ENCODE results near the gene SPTLC1.
"Not testable (repeated sequence)": the region's sequence is repeated elsewhere in the genome, so short reads cannot be mapped to it uniquely, and the experiment has no call there.

Gene SPTLC1, protein sequence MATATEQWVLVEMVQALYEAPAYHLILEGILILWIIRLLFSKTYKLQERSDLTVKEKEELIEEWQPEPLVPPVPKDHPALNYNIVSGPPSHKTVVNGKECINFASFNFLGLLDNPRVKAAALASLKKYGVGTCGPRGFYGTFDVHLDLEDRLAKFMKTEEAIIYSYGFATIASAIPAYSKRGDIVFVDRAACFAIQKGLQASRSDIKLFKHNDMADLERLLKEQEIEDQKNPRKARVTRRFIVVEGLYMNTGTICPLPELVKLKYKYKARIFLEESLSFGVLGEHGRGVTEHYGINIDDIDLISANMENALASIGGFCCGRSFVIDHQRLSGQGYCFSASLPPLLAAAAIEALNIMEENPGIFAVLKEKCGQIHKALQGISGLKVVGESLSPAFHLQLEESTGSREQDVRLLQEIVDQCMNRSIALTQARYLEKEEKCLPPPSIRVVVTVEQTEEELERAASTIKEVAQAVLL

DNA sequence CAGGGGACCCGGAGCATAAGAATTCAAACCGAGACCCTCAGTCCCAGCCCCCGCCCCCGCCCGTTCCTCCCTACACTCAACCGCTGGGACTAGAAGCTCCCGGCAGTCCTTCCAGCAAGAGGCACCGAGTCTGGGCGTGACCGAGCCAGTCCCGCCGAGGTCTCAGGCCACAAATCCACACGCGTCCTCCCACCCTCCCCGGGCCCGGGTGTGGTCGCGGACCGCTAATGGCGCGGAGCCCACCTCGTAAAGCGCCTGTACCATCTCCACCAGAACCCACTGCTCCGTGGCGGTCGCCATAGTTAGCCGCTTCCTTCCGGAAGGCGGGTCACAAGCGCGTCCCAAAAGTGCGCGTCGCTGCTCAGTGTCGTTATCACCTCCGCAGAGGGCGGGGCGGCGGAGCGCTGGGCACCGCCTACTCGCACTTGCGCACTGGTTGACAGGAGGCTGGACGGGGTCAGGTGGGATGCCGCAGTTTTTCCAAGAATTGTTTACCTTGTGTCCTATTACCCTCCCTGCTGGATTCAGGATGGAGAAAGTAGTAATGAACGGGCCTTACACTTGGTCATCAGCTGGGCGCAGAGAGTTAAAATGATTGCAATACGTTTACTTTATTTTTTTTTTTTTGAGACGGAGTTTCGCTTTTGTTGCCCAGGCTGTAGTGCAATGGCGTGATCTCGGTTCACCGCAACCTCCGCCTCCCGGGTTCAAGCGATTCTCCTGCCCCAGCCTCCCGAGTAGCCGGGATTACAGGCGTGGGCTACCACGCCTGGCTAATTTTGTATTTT, at the start of gene SPTLC1:
Gene SPTLC1 (minus strand): TSS at position 343 of the 788 bp plus-strand sequence. CDS start 43 bp downstream, at position 300.
- FAIRE-seq = no peak

DNA sequence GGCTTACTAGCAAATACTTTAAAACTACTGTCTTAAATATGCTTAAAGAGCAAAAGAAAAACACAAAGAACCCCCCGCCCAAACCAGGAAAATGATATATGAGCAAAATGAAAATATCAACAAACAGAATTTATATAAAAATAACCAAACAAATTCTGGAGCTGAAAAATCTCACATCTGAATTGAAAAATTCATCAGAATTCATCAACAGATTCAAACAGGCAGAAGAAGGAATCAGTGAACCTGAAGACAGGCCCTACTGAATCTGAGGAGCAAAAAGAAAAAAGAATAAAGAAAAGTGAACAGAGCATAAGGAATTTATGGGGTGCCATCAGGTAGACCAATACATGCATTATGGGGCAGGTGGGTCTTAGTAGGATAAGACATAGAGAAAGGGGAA, 49.8 kb upstream of the SPTLC1 start:
- no peak for FAIRE-seq

DNA sequence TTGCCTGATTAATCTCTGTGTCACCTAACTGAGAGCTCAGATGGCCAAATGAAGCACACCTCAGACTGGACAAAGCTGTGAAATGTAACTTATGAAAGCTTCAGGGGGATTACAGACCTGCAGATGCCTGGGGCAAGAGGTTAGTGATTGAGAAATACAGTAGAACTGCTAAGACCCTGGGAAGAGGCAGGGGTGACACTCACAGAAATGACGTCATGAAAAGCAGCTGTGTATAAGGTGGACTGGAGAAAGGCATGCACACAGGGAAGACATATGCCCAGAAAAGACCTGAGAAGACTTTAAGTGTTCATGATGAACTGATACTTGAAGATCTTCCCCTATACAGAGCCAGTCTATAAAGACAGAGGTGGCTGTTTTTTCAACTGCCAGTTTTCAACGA, 49.3 kb upstream of the SPTLC1 start:
- FAIRE-seq = no peak

DNA sequence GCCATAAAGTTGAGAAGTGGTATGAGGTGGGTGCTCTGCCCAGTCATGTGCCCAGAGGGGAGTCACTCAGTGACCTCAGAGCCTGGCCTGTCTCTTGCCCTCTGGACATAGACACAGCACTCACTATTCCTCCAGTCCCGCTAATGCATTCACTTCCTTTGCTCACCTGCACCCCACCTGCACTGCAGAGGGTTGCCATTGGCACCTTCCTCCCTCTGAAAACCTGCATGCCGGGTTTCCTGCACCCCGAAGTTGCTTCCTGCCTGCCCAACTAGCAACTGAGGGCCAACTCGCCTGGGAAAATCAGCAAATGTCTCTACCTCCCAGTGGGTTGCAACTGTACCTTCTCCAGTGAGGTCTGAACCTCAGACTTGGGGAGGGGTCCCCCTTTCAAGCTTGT, 48.1 kb upstream of the SPTLC1 start:
- FAIRE-seq = no peak

DNA sequence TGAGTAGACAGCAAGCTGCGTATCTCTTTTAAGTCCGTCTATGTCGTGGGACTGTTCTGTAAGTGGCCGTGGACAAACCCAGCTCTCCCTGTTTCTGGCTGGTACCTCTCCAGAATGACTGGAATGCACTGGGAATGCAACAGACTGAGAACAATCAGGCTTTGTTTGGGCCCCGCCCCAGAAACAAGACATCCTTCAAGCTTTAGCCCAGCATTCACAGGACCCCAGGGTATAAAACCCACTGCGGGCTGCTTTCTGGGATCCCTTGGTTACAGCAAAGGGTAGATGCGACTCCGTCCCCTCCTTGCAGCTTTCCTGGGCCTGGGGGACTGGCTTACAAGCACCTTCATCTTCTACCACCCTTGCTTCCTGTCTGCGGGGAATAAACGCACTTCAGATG, 45.6 kb upstream of the SPTLC1 start:
- no peak for FAIRE-seq

DNA sequence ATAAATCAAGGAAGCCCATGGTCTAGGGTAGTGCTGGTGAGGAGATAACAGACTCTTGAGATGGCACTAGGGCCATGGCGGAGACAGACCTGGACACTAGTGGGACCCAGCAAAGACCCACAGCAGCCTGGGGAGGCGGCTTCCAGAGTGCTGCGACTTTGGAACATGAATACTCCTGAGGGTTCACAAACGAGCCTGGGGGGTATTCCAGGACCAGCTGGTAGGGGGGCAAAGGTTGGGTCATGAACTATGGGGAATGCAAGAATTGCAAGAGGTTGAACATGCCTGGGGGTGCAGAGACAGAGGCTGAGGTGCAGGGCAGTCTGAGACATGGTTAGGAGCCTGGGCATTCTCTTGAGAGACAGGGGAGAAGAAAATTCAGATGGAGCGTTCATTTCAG, 43.8 kb upstream of the SPTLC1 start:
- FAIRE-seq = no peak

DNA sequence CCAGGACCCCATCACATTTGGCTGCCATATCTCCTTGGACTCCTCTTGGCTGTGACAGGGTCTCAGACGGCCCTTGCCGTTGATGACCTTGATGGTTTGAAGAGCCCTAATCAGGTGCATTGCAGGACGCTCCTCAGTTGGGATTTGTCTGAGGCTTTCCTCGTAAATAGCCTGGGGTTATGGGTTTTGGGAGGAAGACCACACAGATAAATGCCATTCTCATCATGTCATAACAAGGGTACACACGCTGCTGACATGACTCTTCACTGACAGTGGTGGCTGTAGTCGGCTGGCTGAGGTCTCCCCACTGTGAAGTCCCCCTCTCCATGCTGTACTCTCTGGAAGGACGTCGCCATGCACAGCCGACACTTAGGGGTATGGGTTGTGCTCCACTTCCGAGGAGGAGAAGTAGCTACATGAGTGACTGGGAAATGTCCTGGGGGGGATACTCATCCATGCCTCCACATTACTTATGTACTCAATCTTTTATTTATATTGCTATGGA, 42.9 kb upstream of the SPTLC1 start:
- no peak for FAIRE-seq

DNA sequence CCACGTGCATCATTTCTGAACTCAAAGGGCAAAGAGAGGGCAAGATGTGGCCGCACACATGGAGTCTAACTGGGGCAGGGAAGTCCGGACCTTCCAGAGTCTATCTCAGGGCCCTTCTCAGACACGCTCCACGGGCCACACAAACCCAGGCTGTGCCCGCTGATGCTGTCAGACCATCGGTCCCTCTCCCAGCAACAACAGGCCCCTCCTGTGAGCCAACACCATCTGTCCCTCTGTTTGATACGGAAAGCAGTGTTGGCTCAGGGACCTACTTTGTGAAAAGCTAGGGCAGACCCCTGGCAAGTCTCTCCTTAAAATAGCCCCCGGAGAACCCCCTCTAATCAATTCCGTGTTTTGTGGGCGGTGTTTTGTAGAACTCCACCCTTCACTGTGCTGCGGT, 40.5 kb upstream of the SPTLC1 start:
- not testable (repeated sequence) for FAIRE-seq

DNA sequence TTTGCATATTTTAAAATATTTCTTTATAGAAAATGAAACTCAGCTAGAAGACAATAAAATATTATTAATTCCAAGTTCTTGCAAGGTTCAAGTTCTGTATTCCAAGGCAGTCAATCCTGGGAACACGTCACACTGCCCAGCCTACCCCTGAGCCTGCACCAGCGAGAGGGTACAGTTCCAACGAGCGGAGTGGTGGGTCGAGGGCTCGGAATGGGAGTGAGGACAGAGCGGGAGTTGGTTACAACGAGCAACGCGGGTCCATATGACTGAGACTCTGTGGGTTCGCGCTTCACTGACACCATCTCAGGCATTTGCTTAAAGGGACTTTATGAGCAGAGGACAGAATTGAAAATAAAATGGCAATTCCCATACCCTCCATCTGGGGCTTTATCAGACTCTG, 40.0 kb upstream of the SPTLC1 start:
- no peak for FAIRE-seq

DNA sequence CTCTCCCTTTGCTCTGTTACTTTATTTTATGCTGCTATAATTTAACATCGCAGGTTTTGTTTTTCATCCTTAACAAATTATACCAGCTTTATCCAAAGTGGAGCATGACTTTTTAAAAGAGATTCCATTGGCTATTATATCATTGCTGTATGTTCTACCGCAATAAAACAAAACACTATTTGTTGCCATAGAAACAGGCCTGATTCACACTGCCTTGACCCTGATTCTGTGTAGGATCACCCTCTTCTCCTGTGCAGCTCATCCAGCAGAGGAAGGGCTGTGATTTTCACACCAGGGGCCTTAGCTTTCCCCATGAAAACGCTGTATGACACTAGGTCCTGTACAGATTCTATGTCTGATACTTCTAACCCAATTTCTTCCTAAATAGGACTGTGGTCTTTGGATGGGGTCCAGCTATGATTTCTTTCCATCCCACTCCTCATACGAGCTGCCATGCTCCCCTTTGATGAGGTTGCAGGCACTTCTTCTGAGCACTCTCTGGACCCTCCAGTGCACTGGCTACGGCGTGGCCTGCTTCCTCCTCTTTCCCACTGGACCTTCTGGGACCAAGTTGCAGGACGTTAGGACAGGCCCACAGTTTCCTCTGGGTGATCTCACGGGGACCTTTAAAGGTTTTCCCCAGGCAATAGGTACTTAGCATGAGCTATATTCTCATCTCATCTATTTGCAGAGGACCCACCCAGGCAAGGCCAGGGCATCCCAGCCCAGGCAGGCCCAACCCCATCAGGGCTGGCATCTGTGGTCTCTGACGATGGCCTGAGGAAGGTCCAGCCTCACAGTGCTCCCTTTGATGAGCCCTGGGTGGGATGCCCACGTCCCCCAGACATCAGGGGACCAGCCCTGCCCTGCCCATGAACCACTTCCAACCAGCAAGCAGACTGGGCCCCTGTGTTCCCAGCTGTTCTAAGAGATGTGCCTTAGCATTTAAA, 38.5 kb upstream of the SPTLC1 start:
- not testable (repeated sequence) for FAIRE-seq

DNA sequence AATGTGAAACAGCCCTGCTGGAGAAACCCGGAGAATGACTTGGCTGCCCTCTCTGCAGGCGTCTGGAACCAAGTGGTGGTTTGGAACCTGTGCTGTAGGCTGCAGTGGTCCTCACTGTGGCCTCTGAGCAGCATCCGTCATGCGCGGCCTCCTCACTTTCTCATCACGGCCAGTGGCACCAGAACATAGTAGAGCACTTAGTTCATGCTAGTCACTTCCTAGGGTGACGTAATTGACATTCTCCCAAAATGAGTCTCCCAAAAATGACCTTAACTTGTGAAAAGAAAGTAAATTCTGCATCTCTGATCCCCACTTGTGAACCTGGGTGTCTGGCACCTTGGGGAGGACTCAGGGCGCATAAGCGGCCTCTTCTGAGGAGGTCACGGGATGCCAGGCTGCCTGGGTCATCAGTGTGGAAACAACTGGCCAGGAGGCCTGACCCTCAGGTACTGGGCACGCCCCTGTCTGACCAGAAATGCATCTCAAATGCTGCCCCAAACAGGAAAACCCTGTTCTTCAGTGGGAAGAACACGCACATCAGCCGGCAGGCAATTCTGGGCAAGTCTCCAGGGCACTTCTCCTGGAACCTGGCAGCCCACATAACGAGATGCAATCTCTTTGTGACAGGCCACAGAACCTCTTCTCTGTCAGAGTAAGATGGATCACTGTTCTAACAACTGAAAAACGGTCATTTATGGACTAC, 36.6 kb upstream of the SPTLC1 start:
- FAIRE-seq = no peak

DNA sequence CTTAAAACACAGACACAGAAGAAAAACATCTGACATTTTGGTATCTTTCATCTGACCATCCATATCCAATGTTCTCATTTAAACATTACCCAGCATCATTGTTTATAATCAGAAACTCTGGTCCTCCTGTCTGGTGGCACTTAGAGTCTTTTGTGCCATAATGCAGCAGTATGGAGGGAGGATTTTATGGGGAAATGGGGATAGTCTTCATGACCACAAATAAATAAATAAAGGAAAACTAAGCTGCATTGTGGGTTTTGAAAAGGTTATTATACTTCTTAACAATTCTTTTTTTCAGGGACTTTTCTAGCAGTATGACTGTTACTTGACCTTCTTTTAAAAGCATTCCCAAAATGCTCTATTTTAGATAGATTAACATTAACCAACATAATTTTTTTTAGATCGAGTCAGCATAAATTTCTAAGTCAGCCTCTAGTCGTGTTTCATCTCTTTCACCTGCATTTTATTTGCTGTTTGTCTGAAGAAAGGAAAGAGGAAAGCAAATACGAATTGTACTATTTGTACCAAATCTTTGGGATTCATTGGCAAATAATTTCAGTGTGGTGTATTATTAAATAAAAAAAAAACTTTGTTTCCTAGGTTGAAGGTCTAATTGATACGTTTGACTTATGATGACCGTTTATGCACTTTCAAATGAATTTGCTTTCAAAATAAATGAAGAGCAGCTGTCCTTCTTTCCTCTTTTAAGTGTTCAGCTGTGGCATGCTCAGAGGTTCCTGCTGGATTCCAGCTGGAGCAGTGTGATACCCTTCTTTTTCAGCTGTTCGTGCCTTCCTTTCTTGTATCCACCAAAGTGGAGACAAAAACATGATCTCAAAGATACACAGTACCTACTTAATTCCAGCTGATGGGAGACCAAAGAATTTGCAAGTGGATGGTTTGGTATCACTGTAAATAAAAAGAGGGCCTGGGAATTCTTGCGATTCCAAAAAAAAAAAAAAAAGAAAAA, 35.6 kb upstream of the SPTLC1 start:
- FAIRE-seq = not testable (repeated sequence)

DNA sequence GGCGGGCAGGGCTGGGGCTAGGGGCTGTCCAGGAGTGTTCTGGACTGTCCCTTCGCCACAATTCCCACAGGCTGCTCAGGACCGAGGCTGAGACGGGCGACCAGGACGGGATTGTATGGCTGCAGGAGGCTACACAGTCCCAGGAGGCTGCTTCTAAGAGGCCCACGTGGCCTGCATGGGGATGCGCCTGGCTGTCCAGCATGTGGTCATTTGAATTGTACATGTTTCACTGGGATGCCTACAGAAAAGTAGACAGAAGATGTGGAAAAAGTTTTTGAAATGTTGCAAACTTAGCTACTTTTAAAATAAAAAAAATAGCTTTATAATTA, 32.6 kb upstream of the SPTLC1 start:
- no peak for FAIRE-seq

DNA sequence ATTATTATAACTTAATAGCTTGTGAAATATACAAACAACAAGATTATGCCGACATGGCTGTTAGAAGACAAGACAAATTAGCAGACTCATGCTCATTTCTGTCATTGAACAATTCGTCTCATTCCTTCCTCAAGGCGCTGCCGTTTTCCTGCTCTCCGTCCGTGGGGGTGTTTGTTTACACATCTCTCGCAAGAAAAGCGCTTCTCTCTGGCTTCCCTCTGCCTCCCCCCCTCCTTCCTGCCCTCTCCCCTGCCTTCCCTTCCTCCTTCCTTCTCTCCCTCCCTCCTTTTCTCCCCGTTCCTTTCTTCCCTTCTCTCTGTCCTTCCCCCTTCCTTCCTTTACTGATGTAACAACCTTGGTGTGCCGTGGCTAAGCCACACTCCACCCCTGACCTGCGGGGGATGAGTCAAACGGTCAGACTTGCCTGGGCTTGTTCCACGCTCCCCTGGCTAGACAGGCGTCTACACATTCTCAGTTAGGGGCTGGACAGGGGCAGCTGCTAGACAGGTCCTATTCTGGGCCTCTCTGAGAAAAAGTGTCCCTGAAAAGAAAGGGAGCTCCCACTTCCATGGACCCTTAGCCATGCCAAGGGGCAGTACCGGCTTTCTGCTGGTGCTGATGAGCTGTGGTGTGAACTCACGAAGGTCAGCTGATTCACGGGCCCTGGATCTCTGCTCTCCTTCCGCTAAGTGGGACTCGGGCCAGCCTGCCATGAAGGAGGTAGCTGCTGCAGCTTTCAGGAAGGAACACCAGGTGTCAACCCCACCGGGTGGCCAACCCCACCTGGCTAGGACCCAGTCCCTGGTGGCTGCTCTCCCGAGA, 32.0 kb upstream of the SPTLC1 start:
- no peak for FAIRE-seq

DNA sequence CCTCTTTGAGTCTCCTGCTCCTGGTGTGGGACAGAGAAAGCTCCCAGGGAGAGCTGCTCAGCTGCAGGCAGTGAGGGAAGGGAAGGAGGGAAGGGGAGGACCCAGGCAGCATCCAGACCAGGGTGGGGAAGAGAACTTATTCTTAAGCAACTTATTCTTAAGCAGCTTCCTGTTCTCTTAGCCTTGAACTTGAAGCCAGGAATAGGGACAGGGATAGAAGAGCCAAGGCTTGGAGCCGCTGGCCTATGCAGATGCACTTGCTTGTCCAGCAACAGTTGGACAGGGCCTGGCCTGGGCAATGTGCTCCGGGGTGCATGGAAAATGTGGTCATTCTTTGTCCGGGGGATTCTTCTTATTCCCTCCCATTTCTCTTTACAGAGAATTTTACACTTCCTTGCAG, 31.4 kb upstream of the SPTLC1 start:
- FAIRE-seq = no peak

DNA sequence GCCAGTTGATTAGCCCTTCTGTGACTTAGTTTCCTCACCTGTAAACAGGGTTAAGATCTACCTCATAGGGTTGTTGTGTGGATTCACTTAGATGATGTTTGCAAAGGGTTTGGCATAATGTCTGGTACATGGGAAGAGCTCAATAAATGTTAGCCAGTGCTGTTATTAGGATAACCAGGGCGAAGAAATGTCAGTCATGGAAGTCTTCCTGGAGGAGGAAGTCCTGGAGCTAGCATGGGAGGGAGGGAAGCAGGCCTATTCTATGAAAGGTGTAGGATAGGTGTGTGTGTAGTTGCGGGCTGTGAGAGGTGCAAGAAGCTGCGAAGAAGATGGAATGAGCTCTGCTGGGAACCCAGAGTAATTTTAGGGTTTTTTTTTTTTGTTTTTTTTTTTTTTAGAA, 30.6 kb upstream of the SPTLC1 start:
- FAIRE-seq = not testable (repeated sequence)

DNA sequence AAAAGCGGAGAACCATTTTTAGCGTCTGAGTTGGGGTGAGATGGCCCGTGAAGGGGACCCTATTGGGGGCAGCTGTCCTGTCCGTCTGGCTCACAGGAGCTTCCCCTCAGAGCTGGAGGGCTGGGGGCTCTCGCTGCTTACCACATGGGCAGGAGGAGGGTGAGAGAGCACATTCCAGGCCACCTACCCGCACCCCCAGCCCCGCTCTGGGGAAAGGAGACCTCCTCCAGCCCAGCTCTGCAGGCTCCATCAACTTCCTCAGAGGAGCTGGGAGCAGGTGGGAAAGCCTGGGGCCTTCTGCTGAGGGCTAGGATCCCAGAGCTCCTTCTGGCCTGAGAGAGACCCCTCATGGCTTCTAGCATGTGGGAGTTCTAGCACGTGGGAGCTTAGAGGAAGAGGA, 27.1 kb upstream of the SPTLC1 start:
- FAIRE-seq = no peak

DNA sequence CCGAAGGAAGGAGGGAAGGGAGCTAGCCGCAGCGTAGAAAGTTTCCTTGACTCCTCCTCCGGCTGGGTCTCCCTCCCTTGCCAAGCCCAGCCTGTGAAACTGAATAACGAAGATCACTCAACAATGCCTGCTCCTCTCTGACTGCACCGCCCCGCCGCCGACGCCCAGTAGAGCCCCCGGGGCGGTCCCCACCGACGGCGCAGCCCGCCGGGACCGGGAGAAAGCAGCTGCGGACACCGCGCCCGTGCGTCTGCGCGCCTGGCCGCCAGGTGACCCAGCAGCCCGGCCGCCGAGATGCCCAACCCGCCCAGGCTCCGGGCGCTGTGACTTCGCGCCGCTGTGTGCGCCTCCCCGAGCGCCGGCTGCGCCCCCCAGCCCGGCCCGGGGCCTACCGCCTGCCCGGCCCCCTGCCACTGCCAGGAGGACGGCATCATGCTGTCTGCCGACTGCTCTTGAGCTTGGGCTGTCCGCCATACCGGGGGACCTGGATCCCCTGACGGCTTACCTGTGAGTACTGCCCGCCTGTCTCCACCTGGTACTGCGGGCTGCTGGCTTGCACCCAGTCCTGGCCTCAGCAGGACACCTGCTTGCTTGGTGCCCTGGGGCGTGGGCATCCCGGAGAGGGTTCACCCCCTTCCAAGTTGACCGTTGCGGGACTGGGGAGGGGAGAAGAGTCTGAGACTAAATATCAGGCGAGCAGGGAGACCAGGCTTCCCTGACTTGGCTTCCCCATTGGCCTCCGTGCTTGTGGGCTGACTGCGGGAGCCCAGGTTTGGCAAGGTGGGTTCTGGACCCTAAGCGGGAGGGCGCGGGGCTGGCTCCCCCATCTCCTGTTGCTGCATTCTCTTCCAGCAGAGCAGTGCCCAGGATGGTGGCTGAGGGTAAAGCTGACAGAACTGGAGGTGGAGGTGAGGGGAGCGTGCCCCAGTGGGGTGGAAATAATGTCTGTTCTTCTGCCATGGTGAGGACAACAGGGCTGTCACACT, 26.2 kb upstream of the SPTLC1 start:
- FAIRE-seq = no peak

DNA sequence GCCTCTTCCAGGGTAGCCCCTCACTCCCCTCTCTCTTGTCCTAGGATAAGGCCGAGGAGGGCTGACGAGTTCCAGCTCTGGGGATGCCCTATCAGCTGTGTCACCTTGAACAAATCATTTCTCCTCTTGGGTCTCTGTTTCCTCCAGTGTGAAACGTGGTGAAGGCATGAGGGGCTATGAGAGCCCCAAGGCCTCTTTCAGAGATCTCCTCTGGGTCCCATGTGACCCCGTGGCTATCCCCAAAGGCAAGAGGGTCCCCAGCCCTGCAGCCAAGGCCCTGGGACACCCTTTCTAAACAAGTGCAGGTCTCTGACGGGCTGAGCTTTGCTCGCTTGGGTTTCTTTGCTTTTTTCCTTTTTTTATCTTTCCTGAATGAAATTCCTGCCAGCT, 25.5 kb upstream of the SPTLC1 start:
- FAIRE-seq = no peak

All from colon (tissue), 2 donors.